Activated T-cell treated with anti-CD3 and anti-CD28 coated beads for 24 hours (primary cell): ENCODE measurements around the gene CACNA2D2.

Experiments used
- DNase-seq: peaks from one replicate; pipeline ENCODE4 v3.0.0-alpha.2; 2020; ENCODE audit warnings: low read depth

Gene CACNA2D2

DNA sequence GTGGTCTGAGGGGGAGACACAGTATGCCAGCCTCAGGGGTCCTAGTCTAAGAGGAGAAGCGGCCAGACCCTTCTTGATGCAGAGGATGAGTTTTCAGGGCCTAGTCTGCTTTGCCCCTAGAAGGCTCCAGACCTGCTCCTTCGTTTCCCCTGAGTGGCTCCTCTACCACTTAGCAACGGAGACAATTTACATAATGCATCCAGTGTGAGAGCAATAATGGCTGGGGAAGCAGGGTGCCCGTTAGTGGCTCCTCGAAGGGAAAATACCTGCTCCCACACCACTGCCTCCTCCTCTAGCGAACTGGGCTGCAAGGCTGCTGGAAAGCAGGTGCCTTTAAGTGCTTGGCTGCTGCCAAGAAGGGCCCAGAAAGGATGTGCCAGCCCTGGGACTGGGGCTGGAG lies 38.9 kb downstream of the CACNA2D2 start:
- no peak for DNase-seq

- DNase-seq = no peak
Observed at GRCh38 chr3:50459785-50460184, 43.6 kb downstream of the CACNA2D2 start.

DNA sequence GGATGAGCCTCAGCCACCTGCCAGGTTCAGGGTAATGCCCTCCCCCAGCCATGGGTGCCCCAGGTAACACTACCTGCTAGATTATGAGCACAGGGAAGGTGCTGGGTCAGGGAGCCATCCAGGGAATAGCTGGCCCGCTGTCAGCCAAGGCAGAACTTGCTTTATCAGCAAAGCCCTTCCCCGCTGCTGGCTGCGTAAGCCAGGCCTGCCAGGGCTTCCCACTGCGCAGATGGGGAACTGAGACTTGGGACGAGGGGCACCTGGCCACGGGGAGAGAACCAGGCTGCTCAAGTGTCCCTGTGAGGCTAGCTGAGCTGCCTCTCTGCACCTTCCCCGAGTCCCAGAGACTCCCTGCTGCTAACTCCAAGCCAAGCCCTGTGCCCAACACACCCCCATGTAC lies 45.4 kb downstream of the CACNA2D2 start:
- no peak for DNase-seq

GRCh38 chr3:50455161-50456018 lies 48.0 kb downstream of the CACNA2D2 start:
- DNase-seq = no peak

GRCh38 chr3:50454481-50455070 lies 48.9 kb downstream of the CACNA2D2 start:
- no peak for DNase-seq

- no peak for DNase-seq
Observed at GRCh38 chr3:50453907-50454306, 49.5 kb downstream of the CACNA2D2 start.

DNA sequence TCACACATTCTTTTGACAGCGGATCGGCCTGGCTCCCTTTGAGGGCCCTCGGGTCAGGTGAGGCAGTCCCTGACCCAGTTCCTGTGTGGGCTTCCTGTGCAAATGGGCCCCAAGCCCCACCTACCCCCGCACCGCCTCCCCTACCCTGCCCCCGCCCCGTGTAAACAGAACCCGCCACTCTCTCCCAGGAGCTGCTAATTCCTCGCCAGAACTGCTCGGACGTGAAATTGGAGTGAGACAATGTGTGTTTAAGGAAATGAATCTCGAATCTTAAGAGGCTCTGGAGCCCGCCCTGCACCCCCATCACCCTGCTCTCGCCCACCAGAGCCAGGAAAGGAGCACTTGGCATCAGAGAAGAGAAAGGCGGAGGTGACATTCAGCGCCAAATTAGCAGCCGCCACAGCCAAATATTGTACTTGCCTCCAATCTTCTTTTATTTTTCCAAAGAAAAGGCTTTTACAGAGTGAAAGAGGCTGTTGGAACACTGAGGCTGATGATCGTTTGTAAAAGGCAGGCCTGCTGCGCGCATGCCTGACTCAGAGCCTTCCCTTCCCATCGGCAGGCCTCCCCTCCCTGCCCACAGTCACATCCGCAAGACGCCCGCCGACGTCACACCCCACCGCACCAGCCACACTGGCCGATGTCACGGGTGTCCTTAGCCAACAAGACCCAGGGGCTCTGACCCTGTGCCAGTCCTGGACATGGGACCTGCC lies 53.1 kb downstream of the CACNA2D2 start:
- peak; percentile 47 for DNase-seq

DNA sequence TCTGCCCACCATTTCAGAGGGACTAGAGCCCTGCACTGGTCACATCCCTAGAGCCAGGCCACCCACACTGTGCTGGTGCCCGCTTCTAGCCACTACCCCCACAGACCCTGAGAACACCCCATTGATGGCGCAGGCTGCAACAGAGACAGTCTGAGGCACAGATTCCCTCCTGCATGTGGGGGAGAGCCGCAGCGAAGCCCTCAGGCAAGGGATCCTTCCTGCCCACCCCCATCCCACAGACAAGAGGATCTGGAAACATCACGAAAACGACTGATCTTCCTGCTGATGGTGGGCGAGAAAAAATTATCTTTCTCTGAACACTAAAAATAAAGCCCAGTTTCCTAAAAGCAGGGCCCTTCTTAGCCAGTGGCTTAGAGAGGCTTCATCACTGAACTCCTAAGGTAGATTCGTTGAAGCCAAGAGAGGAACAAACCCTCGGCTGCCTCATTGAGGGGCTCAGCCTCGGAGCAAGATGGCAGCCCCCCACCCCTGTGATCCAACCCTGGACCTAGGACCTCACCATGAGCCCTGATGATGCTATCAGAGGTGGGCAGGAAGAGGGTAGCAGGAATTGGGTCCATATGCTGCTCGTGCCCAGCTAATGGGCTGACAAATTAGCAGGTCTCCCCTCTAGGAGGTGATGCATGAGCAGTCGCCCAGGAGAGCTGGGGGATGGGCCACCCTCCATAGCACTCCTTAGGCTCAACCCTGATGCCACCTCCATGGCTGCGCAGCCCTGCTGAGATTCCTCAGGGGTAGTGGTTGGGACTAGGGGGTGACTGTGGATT lies 54.5 kb downstream of the CACNA2D2 start:
- no peak for DNase-seq

GRCh38 chr3:50447290-50447840 lies 56.1 kb downstream of the CACNA2D2 start:
- DNase-seq = no peak

DNA sequence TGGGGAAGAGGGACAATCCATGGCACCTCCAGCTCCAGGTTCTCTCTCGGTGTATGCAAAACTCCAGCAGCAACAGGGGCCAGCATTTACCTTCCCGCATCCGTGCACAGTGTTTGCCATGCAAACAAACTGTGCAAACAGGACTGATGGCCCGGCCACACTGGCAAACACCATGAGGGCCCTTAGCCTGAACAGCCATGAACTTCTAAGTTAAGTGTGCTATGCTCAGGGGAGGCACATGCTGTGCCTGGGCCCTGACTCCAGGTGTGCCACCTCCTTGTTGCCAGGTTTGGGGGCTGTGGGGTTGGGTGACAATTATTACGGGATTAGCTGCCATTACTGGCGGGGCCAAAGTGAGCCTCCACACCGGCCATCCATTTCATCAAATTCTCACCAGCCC lies 57.5 kb downstream of the CACNA2D2 start:
- DNase-seq = no peak

GRCh38 chr3:50444782-50445181 lies 58.7 kb downstream of the CACNA2D2 start:
- DNase-seq = no peak

- DNase-seq = no peak
Observed at GRCh38 chr3:50444213-50444612, 59.2 kb downstream of the CACNA2D2 start.

DNA sequence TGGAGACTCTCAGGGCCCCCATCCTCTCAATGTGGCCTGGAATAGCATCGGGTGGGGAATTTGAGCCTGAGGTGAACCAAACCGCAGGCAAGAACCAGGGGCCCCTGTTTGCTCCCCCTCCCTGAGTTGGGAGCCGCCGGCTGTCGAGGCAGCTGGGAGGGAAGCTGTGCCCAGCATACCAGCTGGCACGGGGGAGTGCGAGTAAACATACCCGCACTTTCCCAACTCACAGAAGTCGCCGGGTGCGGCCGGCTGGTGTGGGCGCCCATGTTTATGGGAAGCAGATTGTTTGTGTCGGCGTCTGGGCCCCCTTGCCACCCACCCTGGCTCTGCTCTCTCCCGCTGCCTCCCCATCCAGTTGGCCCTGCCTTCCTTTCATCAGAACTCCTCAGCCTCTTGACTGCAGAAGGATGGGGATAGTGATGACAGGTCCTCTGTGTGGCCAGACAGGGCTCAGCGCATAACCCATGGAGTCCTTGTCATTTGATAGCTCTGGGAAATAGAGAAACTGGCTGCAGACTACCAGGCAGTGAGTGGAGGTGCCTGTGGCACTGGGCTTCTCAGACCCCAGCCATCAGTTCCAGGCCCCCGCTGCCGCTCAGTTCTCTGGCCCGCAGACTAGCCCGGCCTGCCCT lies 60.4 kb downstream of the CACNA2D2 start:
- DNase-seq = no peak

GRCh38 chr3:50441424-50442217 lies 61.8 kb downstream of the CACNA2D2 start:
- no peak for DNase-seq

- DNase-seq = peak; percentile 64
Observed at GRCh38 chr3:50436114-50436674, 67.2 kb downstream of the CACNA2D2 start.

GRCh38 chr3:50435371-50436113 lies 67.9 kb downstream of the CACNA2D2 start:
- DNase-seq = no peak

- DNase-seq = no peak
Observed at GRCh38 chr3:50433954-50434353, 69.5 kb downstream of the CACNA2D2 start.

- DNase-seq = no peak
Observed at GRCh38 chr3:50430950-50431435, 72.4 kb downstream of the CACNA2D2 start.

- DNase-seq = no peak
Observed at GRCh38 chr3:50430191-50430590, 73.2 kb downstream of the CACNA2D2 start.
